ENCODE results near the gene HNRNPUL2.
"Not testable (repeated sequence)": the region's sequence is repeated elsewhere in the genome, so short reads cannot be mapped to it uniquely, and the experiment has no call there.

DNA sequence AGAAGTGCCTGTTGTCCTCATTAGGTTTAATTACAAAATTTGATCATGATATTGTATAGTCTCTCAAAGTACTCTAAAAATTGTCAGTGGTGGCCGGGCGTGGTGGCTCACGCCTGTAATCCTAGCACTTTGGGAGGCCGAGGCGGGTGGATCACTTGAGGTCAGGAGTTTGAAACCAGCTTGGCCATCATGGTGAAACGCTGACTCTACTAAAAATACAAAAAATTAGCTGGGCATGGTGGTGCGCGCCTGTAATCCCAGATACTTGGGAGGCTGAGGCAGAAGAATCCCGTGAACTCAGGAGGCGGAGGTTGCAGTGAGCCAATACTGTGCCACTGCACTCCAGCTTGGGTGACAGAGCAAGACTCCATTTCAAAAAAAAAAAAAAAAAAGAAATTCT lies 51.8 kb downstream of the HNRNPUL2 start:
- not testable (repeated sequence) for TF ChIP-seq RAD21 (conservative IDR thresholded peaks at IDR 0.05); POLR2AphosphoS5 (IDR thresholded peaks at IDR 0.05); EZH2 (IDR thresholded peaks at IDR 0.05; ENCODE audit: borderline replicate concordance, insufficient read depth, low read length, poor library complexity, severe bottlenecking)
- TF ChIP-seq, protein P1, sequence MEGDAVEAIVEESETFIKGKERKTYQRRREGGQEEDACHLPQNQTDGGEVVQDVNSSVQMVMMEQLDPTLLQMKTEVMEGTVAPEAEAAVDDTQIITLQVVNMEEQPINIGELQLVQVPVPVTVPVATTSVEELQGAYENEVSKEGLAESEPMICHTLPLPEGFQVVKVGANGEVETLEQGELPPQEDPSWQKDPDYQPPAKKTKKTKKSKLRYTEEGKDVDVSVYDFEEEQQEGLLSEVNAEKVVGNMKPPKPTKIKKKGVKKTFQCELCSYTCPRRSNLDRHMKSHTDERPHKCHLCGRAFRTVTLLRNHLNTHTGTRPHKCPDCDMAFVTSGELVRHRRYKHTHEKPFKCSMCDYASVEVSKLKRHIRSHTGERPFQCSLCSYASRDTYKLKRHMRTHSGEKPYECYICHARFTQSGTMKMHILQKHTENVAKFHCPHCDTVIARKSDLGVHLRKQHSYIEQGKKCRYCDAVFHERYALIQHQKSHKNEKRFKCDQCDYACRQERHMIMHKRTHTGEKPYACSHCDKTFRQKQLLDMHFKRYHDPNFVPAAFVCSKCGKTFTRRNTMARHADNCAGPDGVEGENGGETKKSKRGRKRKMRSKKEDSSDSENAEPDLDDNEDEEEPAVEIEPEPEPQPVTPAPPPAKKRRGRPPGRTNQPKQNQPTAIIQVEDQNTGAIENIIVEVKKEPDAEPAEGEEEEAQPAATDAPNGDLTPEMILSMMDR (IDR thresholded peaks at IDR 0.05; ENCODE audit: poor library complexity, severe bottlenecking): not testable (repeated sequence)

All from neural cell (in vitro differentiated cells).